NCI-H1105 (cell line): ENCODE results near the gene MYH7.

Experiments used
- DNase-seq: peaks from one replicate; lab custom pipeline; 2025; lab: John Stamatoyannopoulos, UW

The MYH7 gene

GRCh38 chr14:23447361-23448350, 12.2 kb upstream of the MYH7 start:
- DNase-seq: no peak

DNA sequence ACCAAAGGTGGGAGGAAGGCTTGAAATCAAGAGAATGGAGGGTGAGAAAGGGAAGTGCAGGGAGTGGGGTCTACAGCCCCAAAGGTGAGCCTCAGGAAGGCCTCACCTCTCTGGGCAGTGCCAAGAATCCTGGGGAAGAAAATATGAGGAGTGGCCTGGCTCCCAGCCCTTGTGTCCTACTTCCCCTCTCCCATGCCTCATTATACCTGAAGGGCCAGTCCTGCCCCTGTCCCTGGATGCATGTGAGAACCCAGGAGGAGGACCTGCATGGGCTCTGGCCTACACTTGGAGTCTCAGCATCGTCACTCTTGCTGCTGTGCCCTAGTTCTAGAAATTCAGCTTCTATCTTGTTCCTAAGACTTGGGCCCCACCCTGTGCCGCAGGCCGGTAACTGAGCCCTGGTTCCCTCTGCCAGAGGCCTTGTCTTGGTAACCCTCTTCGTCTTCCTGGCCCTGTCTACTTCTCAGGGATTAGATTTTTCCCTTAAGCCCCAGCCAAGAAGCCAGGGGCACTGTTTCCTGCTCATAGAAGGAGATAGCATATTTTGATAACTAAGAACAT, 10.9 kb upstream of the MYH7 start:
- DNase-seq: no peak

GRCh38 chr14:23445773-23446172, 10.3 kb upstream of the MYH7 start:
- DNase-seq: no peak

DNA sequence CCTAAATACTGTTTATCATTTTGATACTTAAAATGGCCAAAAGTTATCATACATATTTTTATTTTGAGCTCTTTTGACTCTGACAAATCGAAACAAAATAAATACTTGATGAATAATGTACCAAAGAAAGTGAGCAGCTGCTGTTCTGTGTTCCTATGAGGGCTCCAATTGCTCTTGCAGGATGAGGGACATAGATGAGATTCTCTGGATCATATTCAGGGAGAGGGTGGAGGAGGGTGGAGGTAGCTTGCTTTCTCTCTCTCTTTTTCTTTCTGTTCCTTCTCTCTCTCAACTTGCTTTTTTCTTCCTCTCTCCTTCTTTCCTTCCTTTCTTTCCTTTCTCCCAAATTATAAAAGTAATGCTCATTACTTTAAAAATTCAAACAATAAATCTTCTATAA, 8.9 kb upstream of the MYH7 start:
- DNase-seq: no peak

- no peak for DNase-seq
These were observed 8.4 kb upstream of the MYH7 start for GRCh38 chr14:23443881-23444280.

GRCh38 chr14:23443411-23443812, 8.0 kb upstream of the MYH7 start:
- no peak for DNase-seq

DNA sequence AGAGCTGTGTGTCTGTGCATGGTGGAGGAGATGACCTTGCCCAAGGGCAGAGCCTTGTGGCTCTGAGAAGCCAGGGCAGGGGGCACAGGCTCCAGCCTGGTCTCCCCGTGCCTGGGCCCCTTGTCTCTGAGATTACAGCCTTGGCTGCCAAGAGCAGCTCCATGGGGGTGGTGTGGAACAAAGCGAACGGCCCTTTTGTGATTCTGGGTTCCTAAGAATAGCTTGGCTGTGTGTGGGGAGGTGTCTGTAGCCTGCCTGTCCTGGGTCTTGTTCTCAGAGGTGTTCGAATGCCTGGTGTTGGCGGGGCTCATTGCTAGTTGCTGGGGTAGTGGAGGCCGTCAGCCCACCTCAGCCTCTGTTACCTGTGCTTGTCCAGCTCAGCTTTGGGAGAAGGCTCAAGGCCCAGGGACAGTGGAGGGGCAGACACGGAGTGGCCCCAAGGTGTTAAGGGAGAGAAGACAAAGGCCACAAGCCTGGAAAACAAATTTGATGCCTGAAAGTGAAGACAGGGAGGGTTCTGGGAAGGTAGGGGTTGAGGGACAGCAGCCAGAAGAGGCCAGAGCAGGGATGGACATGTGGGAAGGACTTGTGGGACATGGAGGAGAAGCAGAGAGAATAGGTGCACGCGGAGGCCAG, 7.4 kb upstream of the MYH7 start:
- no peak for DNase-seq

DNA sequence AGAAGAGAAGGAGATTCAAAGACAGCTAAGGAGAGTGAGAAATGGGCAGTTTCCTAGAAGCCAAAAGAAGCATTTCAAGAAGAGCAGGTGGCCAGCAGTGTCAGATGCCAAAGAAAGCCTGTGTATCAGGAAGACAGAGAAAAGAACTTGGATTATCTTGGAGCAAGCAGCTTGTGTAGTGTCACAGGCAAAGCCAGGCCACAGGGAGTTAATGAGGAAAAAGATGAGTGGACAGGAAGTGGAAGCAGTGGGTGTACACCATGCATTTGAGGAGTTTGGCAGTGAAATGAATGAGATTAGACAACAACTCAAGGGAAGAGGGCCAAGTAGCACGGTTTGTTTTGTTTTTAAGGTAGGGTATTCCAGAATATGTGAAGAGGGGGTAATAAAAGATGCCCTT, 5.6 kb upstream of the MYH7 start:
- DNase-seq: no peak

- DNase-seq: no peak
These were observed 3.8 kb upstream of the MYH7 start for GRCh38 chr14:23439107-23439835.

GRCh38 chr14:23438101-23438971, 2.9 kb upstream of the MYH7 start:
- no peak for DNase-seq

GRCh38 chr14:23437133-23438100, 2.0 kb upstream of the MYH7 start:
- DNase-seq: no peak

DNA sequence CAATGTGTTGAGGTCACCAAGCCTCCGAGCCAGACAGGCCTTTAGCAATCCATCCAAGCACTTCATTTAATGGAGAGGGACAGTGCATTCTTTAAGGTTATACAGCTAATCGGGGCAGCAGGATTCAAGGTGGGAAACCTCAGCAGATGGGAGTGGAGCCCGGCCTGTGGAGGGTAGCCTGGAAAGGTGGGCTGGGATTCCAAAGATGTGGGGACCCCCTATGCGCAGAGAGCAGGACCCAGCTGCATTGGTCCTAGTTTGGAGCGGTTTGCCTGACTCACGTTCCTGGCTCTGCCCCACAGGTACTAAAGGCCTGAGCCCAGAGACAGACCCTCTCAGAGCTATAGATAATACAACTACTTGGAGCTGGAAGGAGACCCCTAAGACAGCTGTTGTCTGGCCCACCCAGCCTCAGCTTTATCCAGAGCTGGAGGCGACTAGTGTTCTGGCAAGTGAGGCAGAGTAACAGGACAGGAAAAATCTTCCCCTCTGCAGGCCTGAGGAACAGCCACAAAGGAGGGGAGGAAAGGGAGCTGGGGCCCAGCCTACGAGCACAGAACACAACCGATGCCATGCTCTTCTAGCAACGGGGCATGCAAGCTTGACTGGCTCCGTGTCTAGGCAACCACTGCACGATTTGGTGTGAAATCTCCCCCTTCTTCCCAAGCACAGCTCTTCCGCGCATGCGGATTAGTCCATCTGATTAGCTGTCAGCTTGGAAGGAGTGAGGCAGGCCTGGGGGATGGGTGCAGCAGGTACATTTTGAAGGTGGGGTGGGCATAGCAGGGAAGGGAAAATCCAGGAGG, 1.1 kb upstream of the MYH7 start:
- no peak for DNase-seq

GRCh38 chr14:23434488-23435222, 805 bp downstream of the MYH7 start:
- no peak for DNase-seq

- no peak for DNase-seq
These were observed 2.0 kb downstream of the MYH7 start for GRCh38 chr14:23433457-23433856.

GRCh38 chr14:23432946-23433345, 2.5 kb downstream of the MYH7 start:
- DNase-seq: no peak

DNA sequence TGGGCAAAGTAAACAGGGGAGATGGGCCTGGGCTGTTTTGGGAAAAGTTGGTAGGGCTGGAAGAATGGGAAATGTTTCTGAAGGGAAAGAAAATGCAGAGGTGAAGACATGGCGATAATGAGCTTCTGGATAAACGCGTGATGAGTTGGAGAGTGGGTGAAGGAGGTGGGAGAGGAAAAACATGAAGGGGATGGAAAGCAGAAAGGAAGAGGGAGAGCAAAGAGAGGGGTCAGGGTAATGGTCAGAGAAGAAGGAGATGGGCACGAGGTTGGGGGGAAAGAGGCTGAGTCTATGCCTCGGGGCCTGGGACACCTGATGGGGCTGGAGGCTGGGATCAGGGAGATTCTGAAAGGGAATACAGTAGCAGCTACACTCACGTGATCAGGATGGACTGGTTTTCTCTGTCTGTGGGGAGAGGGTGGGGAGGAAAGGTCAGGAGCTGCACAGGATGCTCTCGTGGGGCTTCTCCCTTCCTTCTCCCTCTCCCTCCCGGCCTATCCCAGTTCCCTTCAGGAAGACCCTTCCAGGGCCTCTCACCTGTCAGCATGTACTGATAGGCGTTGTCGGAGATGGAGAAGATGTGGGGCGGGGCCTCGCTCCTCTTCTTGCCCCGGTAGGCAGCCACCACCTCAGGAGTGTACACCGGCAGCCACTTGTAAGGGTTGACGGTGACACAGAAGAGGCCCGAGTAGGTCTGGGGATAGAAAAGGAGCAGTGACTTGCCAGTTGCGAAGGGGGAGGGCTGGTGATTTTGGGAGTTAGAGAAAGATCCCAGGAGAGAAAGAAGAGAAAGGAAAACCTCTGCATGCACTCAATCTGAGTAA, 3.1 kb downstream of the MYH7 start:
- no peak for DNase-seq

GRCh38 chr14:23431486-23431885, 4.0 kb downstream of the MYH7 start:
- DNase-seq: no peak

- DNase-seq: no peak
These were observed 4.8 kb downstream of the MYH7 start for GRCh38 chr14:23430723-23431085.
